ENCODE results near the gene UIMC1.
"Not testable (repeated sequence)": the region's sequence is repeated elsewhere in the genome, so short reads cannot be mapped to it uniquely, and the experiment has no call there.

The UIMC1 gene

DNA sequence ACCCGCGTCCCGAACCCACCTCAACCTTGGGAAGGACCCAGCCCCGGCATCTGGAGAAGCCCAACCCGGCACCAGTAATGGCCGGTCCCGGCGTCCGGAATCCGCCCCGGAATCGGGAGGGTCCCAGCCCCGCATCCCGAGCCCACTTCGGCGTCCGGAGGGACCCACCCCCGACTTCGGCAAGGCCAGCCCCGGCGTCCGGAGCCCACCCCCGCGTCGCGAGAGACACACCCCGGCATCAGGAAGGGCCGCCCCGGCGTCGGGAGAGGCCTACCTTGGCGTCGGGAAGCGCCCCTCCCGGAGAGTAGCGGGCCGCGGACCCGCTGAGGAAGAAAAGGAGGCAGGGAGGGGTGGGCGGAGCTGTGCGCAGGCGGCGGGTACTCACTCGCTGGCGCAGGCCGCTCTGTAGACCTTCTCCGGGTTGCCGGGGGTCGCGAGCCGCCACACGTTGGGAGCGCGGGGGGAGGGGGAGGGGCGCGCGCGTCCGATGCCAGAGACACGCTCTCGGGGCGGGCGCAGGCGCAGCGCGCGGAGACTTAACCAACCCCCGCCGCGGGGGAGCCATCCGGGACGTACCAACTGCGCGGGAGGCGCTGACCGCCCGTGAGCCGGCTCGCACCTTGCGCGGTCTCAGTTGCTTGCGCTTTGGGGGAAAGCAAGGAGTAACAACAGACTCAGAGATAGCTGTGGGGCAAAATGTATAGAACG lies at the start of gene UIMC1:
Gene UIMC1, minus strand, starts transcription at position 515 of the 708 bp plus-strand sequence. CDS start 24,164 bp downstream, outside the sequence.
- H3K27ac Mint-ChIP-seq, result peak within 1 kb of the TSS; percentile 91
- H3K27me3 Mint-ChIP-seq, result no peaks in the 10 kb centered on the region
- H3K4me1 Mint-ChIP-seq, result peaks cover 15% of the 10 kb centered on the region
- peaks cover 2% of the 10 kb centered on the region for H3K36me3 Mint-ChIP-seq
- peak; percentile 95 to 96 for DNase-seq (ENCODE audit: low spot score in 2 of 2)
- H3K9me3 Mint-ChIP-seq, result peaks cover 3% of the 10 kb centered on the region
- H3K4me3 Mint-ChIP-seq, result peak within 1 kb of the TSS; percentile 94
- peak; percentile 79 for ATAC-seq (ENCODE audit: low read depth)

DNA sequence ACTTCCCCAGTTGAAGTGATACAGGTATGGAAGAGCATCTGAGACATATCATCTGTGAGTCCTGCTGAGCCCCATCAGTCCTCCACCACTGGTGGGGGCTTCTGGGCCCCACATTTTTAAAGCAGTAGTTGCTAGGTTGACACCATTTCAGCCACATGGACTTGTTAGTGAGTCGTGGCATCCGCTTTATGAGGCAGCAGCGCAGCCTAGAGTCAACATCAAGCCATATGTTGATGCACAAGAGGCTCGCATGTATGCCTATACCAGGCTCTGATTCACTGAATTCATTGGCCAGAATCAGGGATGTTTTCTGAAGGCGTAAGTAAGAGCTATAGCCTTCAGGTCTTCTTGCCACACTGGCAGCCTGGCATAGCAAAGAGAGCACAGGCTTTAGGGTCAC lies 42.7 kb upstream of the UIMC1 start:
- peaks cover 18% of the 10 kb centered on the region for H3K36me3 Mint-ChIP-seq
- no peaks in the 10 kb centered on the region for H3K4me1 Mint-ChIP-seq
- no peak overlapping the region for H3K27ac Mint-ChIP-seq
- no peaks in the 10 kb centered on the region for H3K27me3 Mint-ChIP-seq
- H3K9me3 Mint-ChIP-seq, result no peaks in the 10 kb centered on the region
- ATAC-seq (ENCODE audit: low read depth) (no peak), DNase-seq (ENCODE audit: low spot score in 2 of 2) (no peak)
- H3K4me3 Mint-ChIP-seq, result no peak overlapping the region

DNA sequence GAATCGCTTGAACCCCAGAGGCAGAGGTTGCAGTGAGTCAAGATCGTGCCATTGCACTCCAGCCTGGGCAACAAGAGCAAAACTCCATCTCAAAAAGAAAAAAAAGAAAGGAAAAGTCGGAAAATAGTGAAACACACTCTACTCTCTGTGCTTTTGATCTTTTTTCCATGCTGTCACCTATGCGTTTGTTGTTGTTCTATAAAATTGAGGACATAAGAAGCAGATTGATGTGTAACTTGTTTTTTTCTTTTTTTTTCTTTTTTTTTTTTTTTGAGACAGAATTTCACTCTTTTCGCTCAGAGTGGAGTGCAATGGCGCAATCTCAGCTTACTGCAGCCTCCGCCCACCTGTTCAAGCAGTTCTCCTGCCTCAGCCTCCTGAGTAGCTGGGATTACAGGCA lies 42.0 kb upstream of the UIMC1 start:
- not testable (repeated sequence) for DNase-seq (ENCODE audit: low spot score in 2 of 2); H3K4me1 Mint-ChIP-seq; H3K9me3 Mint-ChIP-seq; H3K27me3 Mint-ChIP-seq; H3K4me3 Mint-ChIP-seq; H3K27ac Mint-ChIP-seq; ATAC-seq (ENCODE audit: low read depth)
- peaks cover 19% of the 10 kb centered on the region for H3K36me3 Mint-ChIP-seq

DNA sequence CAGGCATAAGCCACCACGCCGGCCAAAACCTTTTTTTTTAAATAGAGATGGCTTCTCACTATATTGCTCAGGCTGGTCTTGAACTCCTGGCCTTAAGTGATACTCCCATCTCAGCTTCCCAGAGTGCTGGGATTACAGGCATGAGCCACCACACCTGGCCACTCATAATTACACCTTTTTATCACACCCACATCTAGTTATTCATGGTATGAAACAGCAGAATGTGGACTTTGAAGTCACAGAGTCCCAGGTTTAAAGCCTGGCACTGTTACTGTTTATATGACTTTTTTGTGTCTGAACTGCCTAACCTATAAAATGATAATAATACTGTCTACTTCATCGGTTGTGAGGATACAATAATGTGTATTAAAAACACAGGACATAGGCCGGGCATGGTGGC lies 39.1 kb upstream of the UIMC1 start:
- Mint-ChIP-seq H3K36me3 (peaks cover 33% of the 10 kb centered on the region), H3K27ac (no peak overlapping the region), H3K4me3 (no peak overlapping the region), H3K4me1 (no peaks in the 10 kb centered on the region), H3K27me3 (no peaks in the 10 kb centered on the region), H3K9me3 (no peaks in the 10 kb centered on the region)
- DNase-seq (ENCODE audit: low spot score in 2 of 2) (no peak), ATAC-seq (ENCODE audit: low read depth) (no peak)

DNA sequence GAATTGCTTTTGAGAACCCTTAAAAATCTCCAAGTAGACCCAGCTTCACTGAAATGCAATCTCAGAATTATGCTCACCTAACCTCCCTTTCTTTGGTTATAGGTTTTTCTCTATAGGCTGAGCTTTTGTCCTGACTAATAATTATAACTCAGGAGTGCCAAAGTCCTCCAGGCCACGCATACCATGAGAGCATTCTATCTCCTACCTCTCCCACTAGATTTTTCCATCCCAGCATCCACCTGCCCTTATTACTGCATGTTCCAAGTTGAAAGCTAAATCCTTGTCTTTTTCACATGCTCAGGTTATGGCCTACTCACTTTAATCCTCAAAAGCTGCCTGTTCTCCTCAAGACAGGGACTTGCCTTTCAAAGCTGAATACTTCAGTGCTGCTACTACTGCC lies 38.1 kb upstream of the UIMC1 start:
- peak overlapping the region; percentile 19 for H3K27ac Mint-ChIP-seq
- ATAC-seq (ENCODE audit: low read depth), result no peak
- H3K36me3 Mint-ChIP-seq, result peaks cover 28% of the 10 kb centered on the region
- no peaks in the 10 kb centered on the region for H3K4me1 Mint-ChIP-seq
- no peak for DNase-seq (ENCODE audit: low spot score in 2 of 2)
- H3K4me3 Mint-ChIP-seq, result no peak overlapping the region
- no peaks in the 10 kb centered on the region for H3K27me3 Mint-ChIP-seq
- H3K9me3 Mint-ChIP-seq, result no peaks in the 10 kb centered on the region

DNA sequence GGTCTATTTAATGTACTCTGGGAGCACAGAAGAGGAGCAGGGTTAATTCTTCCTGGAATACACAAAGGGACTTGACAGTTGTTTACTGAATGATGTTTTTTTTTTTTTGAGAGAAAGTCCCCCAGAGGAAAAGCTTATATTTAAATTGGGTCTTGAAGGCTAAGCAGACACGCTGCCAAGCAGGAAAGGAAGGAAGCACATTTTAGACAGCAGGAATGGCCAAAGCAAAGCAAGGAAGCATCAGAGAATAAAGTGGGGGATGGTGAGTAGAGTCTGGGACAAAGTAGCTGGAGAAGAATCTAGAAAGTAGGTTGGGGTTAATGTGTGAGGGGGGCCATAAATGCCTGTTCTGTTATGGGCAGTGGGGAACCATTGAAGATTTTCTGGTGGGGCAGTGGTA lies 37.4 kb upstream of the UIMC1 start:
- no peak overlapping the region for H3K27ac Mint-ChIP-seq
- ATAC-seq (ENCODE audit: low read depth) (no peak), DNase-seq (ENCODE audit: low spot score in 2 of 2) (no peak)
- H3K9me3 Mint-ChIP-seq, result no peaks in the 10 kb centered on the region
- H3K27me3 Mint-ChIP-seq, result no peaks in the 10 kb centered on the region
- no peaks in the 10 kb centered on the region for H3K4me1 Mint-ChIP-seq
- H3K36me3 Mint-ChIP-seq, result peaks cover 28% of the 10 kb centered on the region
- H3K4me3 Mint-ChIP-seq, result no peak overlapping the region

DNA sequence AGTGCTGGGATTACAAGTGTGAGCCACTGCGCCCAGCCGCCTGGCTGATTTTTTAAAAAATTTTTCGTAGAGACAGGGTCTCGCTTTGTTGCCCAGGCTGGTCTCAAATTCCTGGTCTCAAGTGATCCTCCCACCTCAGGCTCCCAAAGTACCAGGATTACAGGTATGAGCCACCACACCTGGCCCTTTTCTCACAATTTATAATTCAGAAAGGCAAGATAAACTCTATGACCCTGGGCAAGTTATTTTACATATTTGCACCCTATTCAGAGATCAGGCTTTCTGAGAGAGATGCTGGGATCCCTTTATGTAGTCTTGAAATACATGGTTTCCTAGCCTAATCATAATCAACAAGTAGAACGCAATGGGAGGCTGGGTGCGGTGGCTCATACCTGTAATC lies 36.5 kb upstream of the UIMC1 start:
- Mint-ChIP-seq H3K9me3 (no peaks in the 10 kb centered on the region), H3K27me3 (no peaks in the 10 kb centered on the region), H3K27ac (no peak overlapping the region), H3K4me3 (no peak overlapping the region), H3K36me3 (peaks cover 28% of the 10 kb centered on the region), H3K4me1 (no peaks in the 10 kb centered on the region)
- ATAC-seq (ENCODE audit: low read depth), result no peak
- no peak for DNase-seq (ENCODE audit: low spot score in 2 of 2)

DNA sequence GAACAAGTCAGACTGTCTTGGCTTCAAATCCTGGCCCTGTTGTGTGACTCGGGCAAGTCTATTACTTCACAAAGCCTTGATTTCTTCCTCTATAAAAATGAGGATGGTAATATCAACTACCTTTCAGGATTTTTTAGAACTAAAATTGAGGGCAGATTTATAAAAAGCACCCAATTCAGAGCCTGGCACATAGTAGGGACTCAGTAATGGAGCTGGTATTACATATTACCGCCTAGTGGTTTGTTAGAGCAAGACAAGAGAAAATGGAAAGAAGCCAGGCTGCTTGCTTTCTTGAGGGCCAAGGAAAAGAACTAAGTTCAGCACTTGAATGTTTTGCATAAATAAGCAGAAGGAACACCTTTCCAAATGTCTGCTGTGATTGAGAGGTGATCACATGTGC lies 35.4 kb upstream of the UIMC1 start:
- H3K36me3 Mint-ChIP-seq, result peaks cover 23% of the 10 kb centered on the region
- ATAC-seq (ENCODE audit: low read depth) (no peak), DNase-seq (ENCODE audit: low spot score in 2 of 2) (no peak)
- H3K27me3 Mint-ChIP-seq, result no peaks in the 10 kb centered on the region
- H3K4me1 Mint-ChIP-seq, result no peaks in the 10 kb centered on the region
- no peak overlapping the region for H3K27ac Mint-ChIP-seq
- H3K4me3 Mint-ChIP-seq, result no peak overlapping the region
- no peaks in the 10 kb centered on the region for H3K9me3 Mint-ChIP-seq

DNA sequence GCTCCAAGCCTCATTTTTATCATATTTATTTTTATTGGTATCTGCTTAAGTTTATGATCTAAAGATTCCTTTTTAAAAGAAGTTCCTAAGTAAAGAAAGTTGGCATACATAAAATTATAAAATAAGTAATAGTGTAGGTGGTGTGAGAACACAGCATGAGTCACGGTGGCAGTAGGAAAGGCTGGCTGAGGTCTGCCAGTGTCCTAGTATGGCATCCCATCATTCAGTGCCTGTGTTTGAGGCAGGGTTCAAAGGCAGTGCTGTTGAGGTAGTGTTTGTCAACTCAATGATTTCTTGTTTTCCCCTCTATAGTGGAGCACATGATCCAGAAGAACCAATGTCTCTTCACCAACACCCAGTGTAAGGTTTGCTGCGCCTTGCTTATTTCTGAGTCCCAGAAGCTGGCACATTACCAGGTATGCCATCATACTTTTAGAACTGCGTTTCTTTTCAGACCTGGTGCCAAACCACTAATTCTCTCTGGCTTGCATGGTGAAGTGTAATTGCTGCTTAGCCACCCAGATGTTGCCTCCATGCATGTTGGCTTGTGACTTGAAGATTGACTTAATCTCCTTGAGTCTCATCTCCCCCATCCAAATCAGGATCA lies 34.3 kb upstream of the UIMC1 start:
- Mint-ChIP-seq H3K27me3 (no peaks in the 10 kb centered on the region), H3K9me3 (no peaks in the 10 kb centered on the region), H3K36me3 (peaks cover 23% of the 10 kb centered on the region), H3K27ac (peak overlapping the region; percentile 48), H3K4me1 (peaks cover 4% of the 10 kb centered on the region), H3K4me3 (no peak overlapping the region)
- ATAC-seq (ENCODE audit: low read depth) (no peak), DNase-seq (ENCODE audit: low spot score in 2 of 2) (no peak)

DNA sequence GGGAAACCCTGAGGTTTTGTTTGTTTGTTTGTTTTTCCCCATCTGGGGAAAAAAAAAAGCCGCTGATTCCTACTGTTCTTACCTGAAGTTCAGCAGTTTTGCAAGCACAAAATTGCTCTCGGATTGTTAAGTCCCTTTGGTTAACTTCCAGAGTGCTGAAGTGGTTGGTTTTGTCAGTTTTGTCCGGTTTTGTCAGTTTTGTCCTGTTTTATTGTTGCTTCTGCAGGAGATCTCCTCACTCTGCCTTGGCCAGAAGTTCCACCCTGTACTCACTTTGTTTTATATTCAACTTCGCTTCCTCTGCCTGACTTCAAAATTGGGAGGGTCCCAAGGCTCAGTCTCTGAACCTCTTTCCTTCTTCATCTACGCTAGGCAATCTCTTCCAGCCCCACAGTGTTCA lies 30.3 kb upstream of the UIMC1 start:
- ATAC-seq (ENCODE audit: low read depth), result no peak
- Mint-ChIP-seq H3K27ac (no peak overlapping the region), H3K36me3 (peaks cover 13% of the 10 kb centered on the region), H3K9me3 (no peaks in the 10 kb centered on the region), H3K27me3 (no peaks in the 10 kb centered on the region), H3K4me3 (no peak overlapping the region), H3K4me1 (peaks cover 4% of the 10 kb centered on the region)
- no peak for DNase-seq (ENCODE audit: low spot score in 2 of 2)

DNA sequence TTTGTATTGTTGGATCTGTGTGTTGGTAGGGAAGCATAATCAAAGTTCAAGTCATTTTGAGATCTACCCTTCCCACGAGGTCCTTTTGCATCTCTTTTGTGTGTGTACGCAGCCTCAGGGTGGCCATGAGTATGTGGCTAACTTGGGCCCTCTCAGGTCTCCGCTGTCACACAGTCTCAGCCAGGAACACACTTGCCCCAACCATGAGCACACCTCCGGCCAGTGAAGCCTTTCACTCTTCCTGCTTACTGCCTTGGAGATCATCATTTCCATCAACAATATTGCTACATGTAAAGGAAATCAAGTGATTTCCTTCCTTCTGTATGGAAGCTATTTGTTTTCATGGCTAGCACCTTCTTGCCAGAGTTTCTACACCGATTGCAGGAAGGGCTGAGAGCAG lies 29.9 kb upstream of the UIMC1 start:
- H3K4me3 Mint-ChIP-seq, result no peak overlapping the region
- no peaks in the 10 kb centered on the region for H3K27me3 Mint-ChIP-seq
- peaks cover 4% of the 10 kb centered on the region for H3K4me1 Mint-ChIP-seq
- ATAC-seq (ENCODE audit: low read depth), result no peak
- no peak overlapping the region for H3K27ac Mint-ChIP-seq
- peaks cover 3% of the 10 kb centered on the region for H3K9me3 Mint-ChIP-seq
- H3K36me3 Mint-ChIP-seq, result peaks cover 11% of the 10 kb centered on the region
- no peak for DNase-seq (ENCODE audit: low spot score in 2 of 2)

DNA sequence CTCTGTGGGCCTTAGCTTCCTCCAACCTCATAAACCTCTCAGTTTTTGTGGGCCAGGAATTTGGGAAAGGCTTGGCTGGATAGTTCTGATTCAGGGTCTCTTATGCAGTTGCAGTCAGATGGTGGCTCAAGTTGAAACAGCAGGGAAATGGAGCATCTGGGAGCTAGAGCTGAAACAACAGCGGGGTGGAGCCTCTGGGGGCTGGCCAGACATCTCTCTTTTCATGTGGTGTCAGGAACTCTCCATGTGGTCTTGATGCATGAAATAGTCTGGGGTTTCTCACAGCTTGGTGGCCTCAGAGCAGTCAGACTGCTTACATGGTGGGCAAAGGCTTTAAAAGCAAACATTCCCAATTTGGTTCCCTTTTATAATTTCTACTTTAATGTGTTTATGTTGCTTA lies 29.4 kb upstream of the UIMC1 start:
- no peaks in the 10 kb centered on the region for H3K27me3 Mint-ChIP-seq
- H3K27ac Mint-ChIP-seq, result no peak overlapping the region

DNA sequence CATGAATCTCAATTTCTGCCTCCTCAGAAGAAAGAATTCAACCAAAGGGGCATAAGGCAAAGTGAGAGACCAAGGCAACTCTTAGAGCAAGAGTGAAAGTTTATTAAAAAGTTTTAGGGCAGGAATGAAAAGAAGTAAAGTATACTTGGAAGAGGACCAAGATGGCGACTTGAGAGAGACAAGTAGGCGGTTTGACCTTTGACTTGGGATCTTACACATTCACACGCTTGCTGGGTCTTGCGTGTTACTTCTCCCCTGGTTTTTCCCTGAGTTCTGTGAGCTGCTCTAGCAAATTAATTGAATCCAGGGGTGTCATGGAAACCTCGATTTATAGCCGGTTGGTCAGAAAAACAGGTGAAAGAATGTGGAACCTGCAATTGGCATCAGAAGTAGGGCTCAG lies 22.9 kb upstream of the UIMC1 start:
- DNase-seq (ENCODE audit: low spot score in 2 of 2) (no peak), ATAC-seq (ENCODE audit: low read depth) (no peak)
- H3K27ac Mint-ChIP-seq, result no peak overlapping the region
- H3K4me3 Mint-ChIP-seq, result no peak overlapping the region
- H3K27me3 Mint-ChIP-seq, result no peaks in the 10 kb centered on the region
- peaks cover 6% of the 10 kb centered on the region for H3K4me1 Mint-ChIP-seq
- H3K9me3 Mint-ChIP-seq, result peaks cover 5% of the 10 kb centered on the region
- H3K36me3 Mint-ChIP-seq, result peaks cover 21% of the 10 kb centered on the region

More for the DNA sequence above, 29.4 kb upstream of the UIMC1 start:
- ATAC-seq (ENCODE audit: low read depth) (no peak), DNase-seq (ENCODE audit: low spot score in 2 of 2) (no peak)
- Mint-ChIP-seq H3K4me1 (peaks cover 4% of the 10 kb centered on the region), H3K9me3 (peaks cover 5% of the 10 kb centered on the region), H3K4me3 (no peak overlapping the region), H3K36me3 (peaks cover 12% of the 10 kb centered on the region)

DNA sequence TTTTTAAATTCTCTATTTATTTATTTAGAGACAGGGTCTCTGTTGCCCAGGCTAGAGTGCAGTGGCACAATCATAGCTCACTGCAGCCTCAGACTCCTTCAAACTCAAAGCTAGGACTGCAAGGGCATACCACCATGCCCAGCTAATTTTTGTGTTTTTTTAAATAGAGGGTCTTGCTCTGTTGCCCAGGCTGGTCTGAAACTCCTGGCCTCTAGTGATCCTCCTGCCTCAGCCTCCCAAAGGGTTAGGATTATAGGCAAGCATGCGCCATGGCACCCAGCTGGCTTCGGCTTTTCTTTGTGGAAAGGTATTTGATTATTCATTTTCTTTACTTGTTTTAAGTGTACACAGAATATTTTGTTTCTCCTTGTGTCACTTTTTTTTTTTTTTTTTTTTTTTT lies 21.1 kb upstream of the UIMC1 start:
- H3K27ac Mint-ChIP-seq, result no peak overlapping the region
- H3K27me3 Mint-ChIP-seq, result no peaks in the 10 kb centered on the region
- no peak for ATAC-seq (ENCODE audit: low read depth)
- DNase-seq (ENCODE audit: low spot score in 2 of 2), result no peak
- H3K36me3 Mint-ChIP-seq, result peaks cover 19% of the 10 kb centered on the region
- H3K9me3 Mint-ChIP-seq, result peaks cover 5% of the 10 kb centered on the region
- H3K4me1 Mint-ChIP-seq, result peaks cover 17% of the 10 kb centered on the region
- H3K4me3 Mint-ChIP-seq, result no peak overlapping the region

DNA sequence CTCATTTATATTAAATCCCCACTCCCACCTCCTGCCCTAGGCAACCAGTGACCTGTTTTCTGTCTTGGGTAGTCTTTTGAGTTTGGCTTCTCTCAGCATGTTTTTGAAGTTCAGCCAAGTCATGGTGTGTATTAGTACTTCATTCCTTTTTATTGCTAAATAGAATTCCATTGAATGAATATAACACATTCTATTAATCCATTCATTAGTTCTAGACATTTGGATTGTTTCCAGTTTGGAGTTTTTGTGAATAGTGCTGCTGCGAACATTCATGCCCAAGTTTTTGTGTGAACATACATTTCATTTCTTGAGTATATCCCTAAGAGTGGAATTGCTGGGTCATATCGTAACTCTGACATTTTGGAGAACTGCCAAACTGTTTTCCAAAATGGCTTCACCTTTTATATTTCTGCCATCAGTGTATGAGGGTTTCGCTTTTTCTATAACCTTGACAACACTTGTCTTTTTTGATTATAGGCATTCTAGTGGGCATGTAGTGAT lies 18.6 kb upstream of the UIMC1 start:
- no peaks in the 10 kb centered on the region for H3K9me3 Mint-ChIP-seq
- ATAC-seq (ENCODE audit: low read depth) (no peak), DNase-seq (ENCODE audit: low spot score in 2 of 2) (no peak)
- no peak overlapping the region for H3K4me3 Mint-ChIP-seq
- H3K36me3 Mint-ChIP-seq, result peaks cover 10% of the 10 kb centered on the region
- H3K4me1 Mint-ChIP-seq, result peaks cover 25% of the 10 kb centered on the region
- no peaks in the 10 kb centered on the region for H3K27me3 Mint-ChIP-seq
- H3K27ac Mint-ChIP-seq, result peak overlapping the region; percentile 7
